Measurements from ENCODE around the gene AMPD3. TPM values are rescaled to one million over a fixed set of nuclear protein-coding genes. Genes with fewer than 3 reads are reported as not detected.

Gene AMPD3
- polyA plus RNA-seq, 1 of the 3 experiments (the other 2 are of a cell fraction), result 1.7 TPM

GRCh38 chr11:10477690-10478046 lies 22.6 kb downstream of the AMPD3 start:
- CTCF ChIA-PET, result no interaction called here
- H3K79me2 ChIP-seq (ENCODE audit: insufficient read depth), result no peaks in the 10 kb centered on the region
- H3K36me3 ChIP-seq (replicated peaks in 1 of 2; ENCODE audit: control insufficient read depth in 1 of 2, insufficient read depth in 2 of 2, low read length in 1 of 2), result no peaks in the 10 kb centered on the region
- H3K9me3 ChIP-seq, result no peaks in the 10 kb centered on the region
- DNase-seq, result no peak
- no peak overlapping the region for H2AFZ ChIP-seq (ENCODE audit: low read depth)
- POLR2A ChIA-PET, result no interaction called here
- H3K4me3 ChIP-seq (ENCODE audit: low read depth in 2 of 2, low read length in 1 of 2), result no peak overlapping the region
- no peaks in the 10 kb centered on the region for H3K27me3 ChIP-seq (ENCODE audit: insufficient read depth)
- H3F3A ChIP-seq (replicated peaks; ENCODE audit: insufficient read depth), result no peaks in the 10 kb centered on the region
- WGBS (ENCODE audit: low lambda C conversion rate), result 87% methylated on average over 3 of the region's 8 CpGs
- TF ChIP-seq RFX5 (IDR thresholded peaks at IDR 0.05; ENCODE audit: low read length) (no peak), SMC3 (IDR thresholded peaks at IDR 0.05; ENCODE audit: low read depth, low read length) (no peak), USF2 (IDR thresholded peaks at IDR 0.05; ENCODE audit: borderline replicate concordance, low read depth, low read length) (no peak), CHD2 (IDR thresholded peaks at IDR 0.05; ENCODE audit: low read length, partially characterized antibody) (no peak), YY1 (IDR thresholded peaks at IDR 0.05; ENCODE audit: low read depth) (no peak), RCOR1 (IDR thresholded peaks at IDR 0.05; ENCODE audit: low read length) (no peak), IRF3 (IDR thresholded peaks at IDR 0.05; ENCODE audit: low read depth, low read length) (no peak), POLR2AphosphoS5 (IDR thresholded peaks at IDR 0.05; ENCODE audit: low read depth, low read length) (no peak), MXI1 (IDR thresholded peaks at IDR 0.05; ENCODE audit: low read depth, low read length) (no peak), MAX (IDR thresholded peaks at IDR 0.05; ENCODE audit: low read depth) (no peak), EP300 (IDR thresholded peaks at IDR 0.05; ENCODE audit: borderline replicate concordance in 1 of 2, low read depth in 1 of 2, low read length in 1 of 2) (no peak), PBX3 (IDR thresholded peaks at IDR 0.05) (no peak), CTCF (IDR thresholded peaks at IDR 0.05) (no peak), JUND (IDR thresholded peaks at IDR 0.05) (no peak), NFIC (IDR thresholded peaks at IDR 0.05; ENCODE audit: borderline replicate concordance) (no peak), TAF1 (IDR thresholded peaks at IDR 0.05; ENCODE audit: borderline replicate concordance, low read depth, low read length) (no peak), MEF2A (IDR thresholded peaks at IDR 0.05; ENCODE audit: borderline replicate concordance, low read depth) (no peak), GABPA (IDR thresholded peaks at IDR 0.05; ENCODE audit: low read depth) (no peak), TCF12 (IDR thresholded peaks at IDR 0.05) (no peak)
- H3K4me2 ChIP-seq, result no peak overlapping the region
- no peaks in the 10 kb centered on the region for H4K20me1 ChIP-seq (ENCODE audit: insufficient read depth)
- H3K9ac ChIP-seq, result no peak overlapping the region
- H3K4me1 ChIP-seq (ENCODE audit: control insufficient read depth in 1 of 2, insufficient read depth in 2 of 2, low read depth in 1 of 2, low read length in 1 of 2), result peaks cover 0 to 20% of the 10 kb centered on the region in 2 experiments; a peak in 1 of 4 replicates
- H3K27ac ChIP-seq (ENCODE audit: low read depth in 2 of 2, low read length in 1 of 2), result no peak overlapping the region
- no peaks in the 10 kb centered on the region for H3K9me2 ChIP-seq
